H9 (cell line): ENCODE results near the gene MUS81. TPM values are rescaled to one million over a fixed set of nuclear protein-coding genes. Genes with fewer than 3 reads are reported as not detected.

Source experiments
- DNase-seq: peaks from one replicate; pipeline ENCODE4 v3.0.0-alpha.2; 2017
- H2AFZ ChIP-seq: one replicate; pipeline ENCODE4 v1.6.1; 2013; ENCODE audit warnings: mild to moderate bottlenecking, low read length, control low read depth, moderate library complexity
- H2AK5ac ChIP-seq: 2 replicates; pipeline ENCODE4 v1.6.1; 2013; ENCODE audit warnings: low read length, control low read depth, mixed read lengths; ENCODE audit not compliant: insufficient read length
- H2BK120ac ChIP-seq: one replicate; pipeline ENCODE4 v1.6.1; 2013; ENCODE audit warnings: low read depth, mild to moderate bottlenecking, low read length, control low read depth, inconsistent platforms; ENCODE audit not compliant: poor library complexity, severe bottlenecking
- H2BK12ac ChIP-seq: 2 replicates; pipeline ENCODE4 v1.6.1; 2013; ENCODE audit warnings: low read length, control low read depth, mixed read lengths, low read depth; ENCODE audit not compliant: insufficient read length
- H2BK15ac ChIP-seq: 2 replicates; pipeline ENCODE4 v1.6.1; 2013; ENCODE audit warnings: low read depth, low read length, control low read depth
- H2BK20ac ChIP-seq: one replicate; pipeline ENCODE4 v1.6.1; 2013; ENCODE audit warnings: low read depth, mild to moderate bottlenecking, low read length, control low read depth, inconsistent platforms; ENCODE audit not compliant: poor library complexity, severe bottlenecking
- H2BK5ac ChIP-seq: 2 replicates; pipeline ENCODE4 v1.6.1; 2013; ENCODE audit warnings: low read length, control low read depth, mixed read lengths; ENCODE audit not compliant: insufficient read length
- H3K14ac ChIP-seq: 2 replicates; pipeline ENCODE4 v1.6.1; 2013; ENCODE audit warnings: low read length, control low read depth; ENCODE audit not compliant: insufficient read depth
- H3K18ac ChIP-seq: 2 replicates; pipeline ENCODE4 v1.6.1; 2013; ENCODE audit warnings: low read depth, mild to moderate bottlenecking, mixed read lengths, low read length, control low read depth; ENCODE audit not compliant: insufficient read length
- H3K23ac ChIP-seq: 2 replicates; pipeline ENCODE4 v1.6.1; 2013; ENCODE audit warnings: low read length, control low read depth, mixed read lengths, low read depth; ENCODE audit not compliant: insufficient read length
- H3K23me2 ChIP-seq: 2 replicates; pipeline ENCODE4 v1.6.1; 2013; ENCODE audit warnings: low read depth, mild to moderate bottlenecking, mixed read lengths, low read length, control low read depth; ENCODE audit not compliant: insufficient read length, poor library complexity, severe bottlenecking
- H3K27ac ChIP-seq: 2 replicates; pipeline ENCODE4 v1.5.1; 2013; ENCODE audit warnings: low read length, control low read depth, mixed read lengths, low read depth; ENCODE audit not compliant: insufficient read length
- H3K27me3 ChIP-seq: 2 replicates; pipeline ENCODE4 v1.6.1; 2013; ENCODE audit warnings: low read length, control low read depth, inconsistent platforms; ENCODE audit not compliant: insufficient read depth
- H3K4ac ChIP-seq: 2 replicates; pipeline ENCODE4 v1.6.1; 2013; ENCODE audit warnings: low read depth, mild to moderate bottlenecking, control low read depth, inconsistent platforms, low read length, moderate library complexity
- H3K4me1 ChIP-seq: 2 replicates; pipeline ENCODE4 v1.6.1; 2013; ENCODE audit warnings: low read length, control low read depth, inconsistent platforms; ENCODE audit not compliant: insufficient read depth
- H3K4me2 ChIP-seq: 2 replicates; pipeline ENCODE4 v1.6.1; 2013; ENCODE audit warnings: low read length, control low read depth, mixed read lengths; ENCODE audit not compliant: insufficient read length, insufficient read depth
- H3K56ac ChIP-seq: 2 replicates; pipeline ENCODE4 v1.6.1; 2013; ENCODE audit warnings: low read depth, mild to moderate bottlenecking, mixed read lengths, low read length, control low read depth; ENCODE audit not compliant: insufficient read length
- H3K79me1 ChIP-seq: 2 replicates; pipeline ENCODE4 v1.6.1; 2013; ENCODE audit warnings: low read depth, mild to moderate bottlenecking, moderate library complexity, low read length, control low read depth, inconsistent platforms; ENCODE audit not compliant: insufficient read depth, poor library complexity, severe bottlenecking
- H3K79me2 ChIP-seq: 2 replicates; pipeline ENCODE4 v1.6.1; 2013; ENCODE audit warnings: low read length, control low read depth, inconsistent platforms; ENCODE audit not compliant: insufficient read depth
- H3K9ac ChIP-seq: 2 replicates; pipeline ENCODE4 v1.6.1; 2013; ENCODE audit warnings: low read length, control low read depth, mixed read lengths; ENCODE audit not compliant: insufficient read length; ENCODE audit errors: extremely low read depth
- H3K9me3 ChIP-seq: one replicate; pipeline ENCODE4 v1.6.1; 2013; ENCODE audit warnings: low read depth, low read length, inconsistent platforms; ENCODE audit not compliant: control insufficient read depth
- H3T11ph ChIP-seq: one replicate; pipeline ENCODE4 v1.6.1; 2013; ENCODE audit warnings: mild to moderate bottlenecking, low read length, control low read depth, inconsistent platforms
- H4K20me1 ChIP-seq: one replicate; pipeline ENCODE4 v1.6.1; 2013; ENCODE audit not compliant: control insufficient read depth, insufficient read length, insufficient read depth
- H4K5ac ChIP-seq: 2 replicates; pipeline ENCODE4 v1.6.1; 2013; ENCODE audit warnings: low read depth, mild to moderate bottlenecking, mixed read lengths, low read length, control low read depth; ENCODE audit not compliant: insufficient read length
- H4K8ac ChIP-seq: replicated peaks from 2 replicates; pipeline ENCODE4 v1.6.1; 2013; ENCODE audit warnings: low read length, control low read depth, mixed read lengths, low read depth; ENCODE audit not compliant: insufficient read length
- H4K91ac ChIP-seq: 2 replicates; pipeline ENCODE4 v1.6.1; 2013; ENCODE audit warnings: low read depth, mild to moderate bottlenecking, moderate library complexity, mixed read lengths, low read length, control low read depth; ENCODE audit not compliant: insufficient read length
- H3K27ac Mint-ChIP-seq, 3 experiments: 2 replicates in 2 of 3; 3 replicates in 1 of 3; pipeline ENCODE4 v1.8.0; 2020 to 2021; ENCODE audit warnings: mixed read lengths in 3 of 3, mild to moderate bottlenecking in 1 of 3, moderate library complexity in 1 of 3
- H3K27me3 Mint-ChIP-seq: 2 replicates; pipeline ENCODE4 v1.8.0; 2021; ENCODE audit warnings: low read depth, mild to moderate bottlenecking, moderate library complexity, mixed read lengths
- H3K36me3 Mint-ChIP-seq, 3 experiments: 2 replicates in 2 of 3; 3 replicates in 1 of 3; pipeline ENCODE4 v1.8.0; 2020 to 2021; ENCODE audit warnings: low read depth in 3 of 3, mixed read lengths in 3 of 3; ENCODE audit not compliant: insufficient read depth in 1 of 3
- H3K4me1 Mint-ChIP-seq, 2 experiments: 2 replicates each; pipeline ENCODE4 v1.8.0; 2020; ENCODE audit warnings: mixed read lengths in 2 of 2
- H3K4me3 Mint-ChIP-seq, 2 experiments: 2 replicates in 1 of 2; 3 replicates in 1 of 2; pipeline ENCODE4 v1.8.0; 2020 to 2021; ENCODE audit warnings: mild to moderate bottlenecking in 2 of 2, mixed read lengths in 2 of 2, moderate library complexity in 1 of 2
- H3K9me3 Mint-ChIP-seq, 2 experiments: 2 replicates in 1 of 2; 3 replicates in 1 of 2; pipeline ENCODE4 v1.8.0; 2020; ENCODE audit warnings: mild to moderate bottlenecking in 2 of 2, mixed read lengths in 2 of 2, moderate library complexity in 1 of 2
- CTCF ChIP-seq: fragments of 200-600 bp; sonication (generic); conservative IDR thresholded peaks from 3 replicates; pipeline ENCODE4 v1.8.0; 2021; ENCODE audit warnings: antibody characterized with exemption, mild to moderate bottlenecking
- WGBS: extraction: QIAGEN DNeasy Blood & Tissue Kit; methylation state at CpG from one replicate; pipeline ENCODE4 v1.1.7; 2013; ENCODE audit warnings: missing lambda C conversion rate, low lambda C conversion rate, mixed read lengths; ENCODE audit not compliant: insufficient read length; ENCODE audit errors: extremely low coverage; 5-methylcytosine and 5-hydroxymethylcytosine counted together
- total RNA-seq: library from RNA; stranded (reverse); gene quantifications from 2 replicates; pipeline ENCODE4 v1.2.1, GENCODE V29; 2021

MUS81 gene
- total RNA-seq, 1 experiment from 2014 or later, result 49.2 TPM

GRCh38 chr11:65906602-65907001 is 46.4 kb downstream of the MUS81 start:
- Histone ChIP-seq H3K23me2 (no peaks in the 10 kb centered on the region), H3K4me1 (no peaks in the 10 kb centered on the region), H2BK12ac (no peak overlapping the region), H3K18ac (no peak overlapping the region), H3K27ac (no peak overlapping the region), H3K9me3 (no peaks in the 10 kb centered on the region), H4K91ac (no peak overlapping the region), H4K8ac (no peak overlapping the region), H2BK120ac (no peak overlapping the region), H3K14ac (no peak overlapping the region), H3K4ac (no peak overlapping the region), H2AFZ (no peak overlapping the region), H4K5ac (no peak overlapping the region), H3T11ph (no peak overlapping the region), H3K23ac (no peak overlapping the region), H2BK20ac (no peak overlapping the region), H4K20me1 (no peaks in the 10 kb centered on the region), H3K9ac (no peak overlapping the region), H2BK5ac (no peak overlapping the region), H3K79me2 (no peaks in the 10 kb centered on the region), H3K27me3 (peaks cover 8% of the 10 kb centered on the region; the same call in 1 of the 2 replicates), H3K79me1 (no peaks in the 10 kb centered on the region), H2AK5ac (no peak overlapping the region), H3K56ac (no peak overlapping the region), H2BK15ac (no peak overlapping the region), H3K4me2 (no peak overlapping the region)
- Mint-ChIP-seq H3K27me3 (peaks cover 87% of the 10 kb centered on the region), H3K4me1 (peaks cover 12 to 14% of the 10 kb centered on the region in 2 experiments), H3K9me3 (no peaks in the 10 kb centered on the region; a peak in 1 of 5 replicates), H3K4me3 (no peak overlapping the region), H3K27ac (no peak overlapping the region), H3K36me3 (no peaks in the 10 kb centered on the region)
- WGBS, result no CpG with 5 or more reads among the region's 5 CpGs
- no peak for TF ChIP-seq CTCF
- no peak for DNase-seq
